Stimulated activated CD4-positive, alpha-beta T cell treated with anti-CD3 and anti-CD28 coated beads, Interleukin-1b, Interleukin-23, amount 100 ng/mL, for 1 hour (primary cell): ENCODE data around the gene CHRNA1.

Experiments used
- DNase-seq, 2 donors: peaks; one replicate each; pipeline ENCODE4 v3.0.0-alpha.2; 2020; ENCODE audit warnings: low read depth in 2 of 2

The CHRNA1 gene

GRCh38 chr2:174764280-174765255, at the start of gene CHRNA1:
Gene CHRNA1 (minus strand): TSS chr2:174764472. CDS start chr2:174764394, 78 bp downstream.
- DNase-seq: no peak

GRCh38 chr2:174812037-174812436, 47.8 kb upstream of the CHRNA1 start:
- no peak for DNase-seq

- no peak for DNase-seq
Observed at GRCh38 chr2:174807931-174808330, 43.7 kb upstream of the CHRNA1 start.

- DNase-seq: no peak
Observed at GRCh38 chr2:174805803-174806202, 41.5 kb upstream of the CHRNA1 start.

- DNase-seq: no peak
Observed at GRCh38 chr2:174802459-174802858, 38.2 kb upstream of the CHRNA1 start.

- no peak for DNase-seq
Observed at GRCh38 chr2:174800436-174801205, 36.3 kb upstream of the CHRNA1 start.

- DNase-seq: no peak
Observed at GRCh38 chr2:174798801-174799200, 34.5 kb upstream of the CHRNA1 start.

GRCh38 chr2:174797781-174798276, 33.6 kb upstream of the CHRNA1 start:
- DNase-seq: no peak

- DNase-seq: no peak
Observed at GRCh38 chr2:174796319-174796771, 32.1 kb upstream of the CHRNA1 start.

- no peak for DNase-seq
Observed at GRCh38 chr2:174794851-174795374, 30.6 kb upstream of the CHRNA1 start.

- no peak for DNase-seq
Observed at GRCh38 chr2:174792309-174793025, 28.2 kb upstream of the CHRNA1 start.

GRCh38 chr2:174791746-174792280, 27.5 kb upstream of the CHRNA1 start:
- DNase-seq: no peak

- DNase-seq: no peak
Observed at GRCh38 chr2:174791020-174791419, 26.7 kb upstream of the CHRNA1 start.

- DNase-seq: no peak
Observed at GRCh38 chr2:174789001-174789400, 24.7 kb upstream of the CHRNA1 start.

- DNase-seq: no peak
Observed at GRCh38 chr2:174788291-174788929, 24.1 kb upstream of the CHRNA1 start.

- DNase-seq: no peak
Observed at GRCh38 chr2:174787487-174788205, 23.4 kb upstream of the CHRNA1 start.

- no peak for DNase-seq
Observed at GRCh38 chr2:174786066-174786725, 21.9 kb upstream of the CHRNA1 start.

- no peak for DNase-seq
Observed at GRCh38 chr2:174785481-174785880, 21.2 kb upstream of the CHRNA1 start.

GRCh38 chr2:174784909-174785308, 20.6 kb upstream of the CHRNA1 start:
- DNase-seq: no peak
